Stimulated activated CD8-positive, alpha-beta memory T cell treated with anti-CD3 and anti-CD28 coated beads, Interleukin-12 subunit alpha, Interleukin-12 subunit beta, amount 100 ng/mL, for 24 hours (primary cell): ENCODE measurements around the gene SH2D1B.

Source experiments
- DNase-seq: peaks from one replicate; pipeline ENCODE4 v3.0.0-alpha.2; 2020; ENCODE audit errors: extremely low read depth

The SH2D1B gene

DNA sequence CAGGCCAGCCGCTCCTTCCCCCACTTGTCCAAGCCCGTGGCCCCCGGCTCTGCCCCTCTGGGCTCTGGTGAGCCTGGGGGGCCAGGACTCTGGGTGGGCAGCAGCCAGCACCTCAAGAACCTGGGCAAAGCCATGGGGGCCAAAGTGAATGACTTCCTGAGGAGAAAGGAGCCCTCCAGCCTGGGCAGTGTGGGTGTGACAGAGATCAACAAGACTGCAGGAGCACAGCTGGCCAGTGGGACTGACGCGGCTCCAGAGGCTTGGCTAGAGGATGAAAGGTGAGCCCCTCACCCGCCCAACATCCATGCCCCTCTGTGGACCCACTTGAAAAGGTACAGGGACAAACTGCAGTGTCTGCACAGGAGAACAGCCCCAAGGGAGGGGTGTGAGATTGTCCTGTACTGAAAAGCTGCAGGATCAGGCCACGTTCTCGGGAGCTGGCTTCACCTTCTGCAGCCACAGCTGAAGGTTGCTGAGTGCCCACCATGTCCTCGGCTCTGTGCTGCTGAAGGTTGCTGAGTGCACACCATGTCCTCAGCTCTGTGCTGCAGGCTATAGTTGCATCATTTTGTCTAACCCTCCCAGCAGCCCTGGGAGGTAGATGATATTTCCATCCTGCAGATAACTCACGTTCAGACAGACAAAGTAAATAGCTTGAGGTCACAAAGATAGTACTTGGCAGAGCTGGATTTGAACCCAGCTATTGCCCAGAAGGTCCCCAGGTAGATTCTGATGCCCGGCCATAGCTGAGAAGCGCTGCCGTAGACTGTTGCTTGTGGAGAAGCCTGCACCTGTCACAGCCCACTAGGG is 29.8 kb downstream of the SH2D1B start:
- no peak for DNase-seq

DNA sequence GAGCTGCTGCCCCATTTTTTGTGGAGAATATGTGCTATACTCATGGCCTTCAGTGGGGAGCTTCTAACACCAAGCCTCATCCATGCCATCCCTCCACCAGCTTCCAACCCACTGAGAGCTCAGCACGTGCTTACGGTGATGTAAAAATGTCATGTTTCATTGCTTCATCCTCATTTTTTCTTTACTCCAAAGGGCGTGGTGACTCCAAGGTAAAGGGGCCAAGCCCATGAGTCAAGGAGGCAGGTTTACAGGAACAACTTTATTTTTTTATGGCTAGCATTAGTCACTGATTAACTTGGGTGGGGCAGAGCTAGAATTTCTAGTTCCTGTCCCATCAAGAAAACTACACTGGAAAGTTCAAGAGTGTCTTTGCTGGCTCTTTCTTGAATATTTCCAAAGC is 30.6 kb downstream of the SH2D1B start, which contains the start of gene C1orf226:
Gene C1orf226, plus strand, starts transcription at position 346 of the 400 bp plus-strand sequence. CDS start 174 bp downstream, outside the sequence.
- DNase-seq, result no peak

DNA sequence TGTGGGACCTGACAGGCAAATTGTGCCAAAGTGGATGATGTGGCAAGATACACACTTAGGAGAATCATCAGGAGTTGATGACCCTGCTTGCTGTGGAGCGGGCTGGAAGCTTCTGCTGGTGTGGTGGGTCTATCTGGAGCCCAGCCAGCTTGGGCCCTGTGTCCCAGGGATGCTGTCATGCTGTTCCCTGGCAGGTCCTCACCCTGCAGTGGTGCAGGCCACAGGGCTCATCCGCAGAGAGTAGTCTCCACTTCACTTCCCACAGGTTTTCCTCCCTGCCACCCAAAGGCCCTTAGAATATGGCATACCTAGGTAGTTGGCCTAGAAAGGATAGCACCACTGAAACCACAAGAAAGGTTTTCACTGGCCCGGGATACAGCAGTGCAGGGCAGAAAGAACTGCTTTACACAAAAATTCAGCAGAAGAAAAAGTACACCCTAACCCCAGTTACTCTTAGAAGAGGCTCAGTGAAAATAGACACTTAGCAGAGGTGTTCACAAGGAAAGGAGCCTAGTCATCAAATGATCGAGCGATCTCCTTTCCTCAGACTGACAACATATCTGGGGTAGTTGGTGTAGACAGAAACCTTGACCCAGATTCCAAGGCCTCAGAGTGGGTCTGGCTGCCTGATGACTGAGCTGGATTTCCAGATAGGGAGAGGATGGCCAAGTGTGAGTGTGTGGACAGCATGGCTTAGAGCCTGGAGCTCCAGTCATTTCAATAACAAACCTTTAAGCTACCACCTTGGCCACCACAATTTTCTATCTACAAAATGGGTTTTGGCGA is 31.7 kb downstream of the SH2D1B start:
- no peak for DNase-seq

DNA sequence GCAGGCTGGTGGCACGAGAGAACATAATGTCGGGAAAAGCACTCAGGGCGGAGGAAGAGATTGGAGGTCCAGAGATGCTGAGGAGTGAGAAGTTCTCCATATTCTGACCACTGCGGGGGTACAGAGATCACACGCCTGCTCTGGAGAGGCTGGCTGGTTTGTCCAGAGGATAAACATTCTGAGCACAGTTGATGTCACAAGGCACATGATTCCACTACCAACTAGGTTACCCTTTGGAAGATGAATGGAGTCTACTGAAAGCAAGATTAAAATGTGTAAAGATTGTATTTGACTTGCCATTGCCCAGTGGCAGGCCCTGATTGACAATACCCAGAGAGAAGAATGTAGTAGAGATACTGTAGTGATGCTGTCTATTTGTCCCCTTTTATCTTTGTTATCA is 35.2 kb downstream of the SH2D1B start, which contains the start of gene SPATA46:
Gene SPATA46, minus strand, starts transcription at position 164 of the 400 bp plus-strand sequence. Its CDS starts 64 bp downstream, at position 100.
- DNase-seq, result no peak

DNA sequence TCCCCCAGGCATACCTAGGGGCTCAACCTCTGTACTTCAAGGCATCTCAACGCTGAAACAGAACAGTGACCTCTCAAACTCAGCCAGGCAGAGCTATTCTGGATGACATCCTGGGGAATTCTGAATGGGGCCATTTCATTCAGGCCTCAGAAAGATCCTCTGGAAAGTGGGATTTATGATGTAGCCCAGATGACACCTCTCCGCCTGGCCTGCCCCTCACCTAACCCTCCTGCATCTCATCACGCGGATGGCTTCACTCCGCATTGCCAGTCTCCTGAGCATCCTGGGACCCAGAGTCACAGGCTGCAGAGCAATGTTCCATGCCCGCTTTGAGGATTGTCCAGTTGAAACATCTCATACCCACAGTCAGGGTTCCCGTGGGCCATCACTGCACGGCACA is 36.5 kb downstream of the SH2D1B start:
- no peak for DNase-seq

DNA sequence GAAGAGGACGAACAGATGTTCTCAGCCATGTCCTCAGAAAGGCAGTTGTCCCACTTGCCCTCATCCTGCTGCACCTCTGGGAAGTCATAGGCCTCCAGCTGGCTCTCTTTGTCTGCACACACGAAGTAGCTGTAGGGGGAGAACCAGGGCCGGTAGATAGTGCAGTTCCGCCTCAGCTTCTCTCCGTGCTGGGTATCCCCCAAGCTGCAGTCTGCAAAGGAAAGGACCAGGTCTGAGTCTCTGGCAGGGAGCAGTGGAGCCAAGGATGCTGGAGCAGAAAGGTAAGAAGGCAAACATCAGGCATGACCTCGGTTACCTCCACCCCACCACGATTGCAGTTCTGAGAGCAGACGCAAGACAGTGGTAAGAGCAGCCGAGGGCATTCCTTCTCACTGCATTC is 37.5 kb downstream of the SH2D1B start:
- DNase-seq, result no peak

DNA sequence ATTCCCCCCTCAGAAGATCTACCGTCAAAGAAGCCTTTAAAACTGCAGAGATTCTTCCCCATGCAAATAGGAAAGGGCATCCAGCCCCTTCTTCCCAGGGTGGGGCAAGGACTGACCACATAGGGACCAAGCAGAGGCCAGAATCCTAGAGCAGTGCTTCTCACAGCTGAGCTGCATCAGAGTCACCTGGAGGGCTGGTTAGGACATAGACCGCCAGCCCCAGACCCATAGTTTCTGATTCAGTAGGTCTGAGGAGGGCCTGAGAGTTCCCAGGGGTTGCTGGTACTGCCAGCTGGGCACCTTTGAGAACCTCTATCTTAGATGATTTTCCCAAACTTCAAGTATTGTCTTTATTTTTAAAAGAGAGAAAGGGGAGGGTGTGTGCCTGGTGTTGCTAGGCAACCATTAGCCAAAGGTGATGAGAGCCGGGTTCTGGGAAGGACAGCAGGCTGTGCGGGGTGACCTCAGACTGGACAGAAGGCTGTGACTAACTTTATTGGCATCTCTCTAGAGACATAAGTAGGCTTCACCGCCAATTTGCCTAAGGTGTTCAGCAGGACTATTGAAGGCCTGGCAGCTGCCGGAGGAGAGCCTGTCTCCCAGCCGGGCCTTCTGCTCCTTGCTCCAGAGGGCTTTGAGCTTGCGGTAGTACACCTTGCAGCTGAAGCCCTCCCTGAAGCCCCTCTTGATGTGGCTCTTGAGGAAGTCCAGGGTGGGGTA is 38.2 kb downstream of the SH2D1B start:
- DNase-seq, result no peak

DNA sequence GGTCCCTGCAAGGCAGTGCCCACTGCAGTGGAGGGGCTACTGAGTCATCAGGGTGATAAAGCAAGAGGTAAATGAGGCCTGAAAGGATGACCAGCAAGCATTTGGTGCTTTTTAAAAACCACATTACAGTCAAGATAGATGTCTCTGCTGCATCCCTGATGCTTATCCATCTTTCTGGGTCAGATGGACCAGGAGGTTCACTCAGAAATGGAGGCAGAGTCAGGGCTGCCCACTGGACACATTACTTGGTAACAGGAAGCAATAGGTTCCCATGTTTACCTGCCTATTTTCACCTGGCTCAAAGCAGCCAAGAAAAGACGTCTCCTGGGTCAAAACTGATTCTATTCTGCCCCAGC is 38.9 kb downstream of the SH2D1B start:
- no peak for DNase-seq

DNA sequence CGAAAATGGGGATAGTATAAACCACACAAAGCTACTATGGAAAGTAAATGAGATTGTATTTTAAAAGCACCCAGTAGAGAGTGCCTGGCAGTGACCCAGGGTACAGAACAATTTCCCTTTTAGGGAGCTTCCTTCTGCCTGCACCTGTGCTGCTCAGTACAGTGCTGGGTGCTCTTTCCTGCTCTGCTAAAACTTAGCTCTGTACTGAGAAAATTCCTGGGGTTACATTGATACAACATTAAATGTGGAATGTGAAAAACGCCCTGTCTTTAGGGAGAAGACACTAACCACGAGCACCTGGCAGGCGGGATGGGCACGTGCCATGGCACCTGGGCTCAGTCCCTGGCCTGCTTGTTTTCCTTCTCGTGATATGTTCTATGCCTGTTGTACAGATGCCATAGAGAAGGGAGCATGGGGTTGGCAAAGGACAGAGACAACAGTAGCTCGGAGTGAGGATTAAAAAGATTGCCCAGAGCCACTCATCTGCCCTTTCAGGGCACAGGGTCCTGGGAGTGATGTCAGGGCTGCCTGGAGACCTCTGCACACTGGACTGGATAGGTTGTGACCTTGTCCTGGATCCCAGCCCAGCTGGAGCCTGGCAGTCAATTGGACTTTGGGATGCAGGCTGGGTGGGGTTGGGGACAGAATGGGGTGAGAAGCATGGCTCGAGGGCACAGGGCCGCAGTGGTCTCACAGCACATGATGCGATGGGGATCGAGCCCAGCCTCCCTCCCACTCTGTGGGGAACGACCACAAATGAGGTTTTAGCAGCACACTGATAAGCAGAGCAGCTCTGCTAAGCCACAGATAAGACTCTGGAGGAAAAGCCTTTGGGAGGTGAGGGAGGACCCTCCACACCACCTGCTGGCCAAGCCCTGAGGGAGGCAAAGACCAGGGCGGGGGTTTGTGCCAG is 39.5 kb downstream of the SH2D1B start:
- DNase-seq, result no peak

DNA sequence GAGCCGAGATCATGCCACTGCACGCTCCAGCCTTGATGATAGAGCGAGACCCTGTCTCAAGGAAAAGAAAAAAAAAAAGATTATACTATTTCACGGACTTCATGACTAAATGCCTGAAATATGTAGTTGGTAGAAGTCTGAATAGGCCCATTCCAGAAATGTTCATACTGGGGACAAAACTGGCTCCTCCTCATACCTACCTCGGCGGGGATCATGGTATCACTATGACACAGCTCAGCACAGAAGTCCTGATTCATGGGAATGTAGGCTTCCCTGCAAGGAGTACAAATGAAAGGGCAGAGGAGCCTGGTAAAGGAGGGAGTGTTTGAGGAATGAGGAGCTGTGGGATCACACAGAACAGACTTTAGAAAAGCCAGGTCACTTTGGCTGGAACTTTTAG is 40.3 kb downstream of the SH2D1B start:
- DNase-seq, result no peak

DNA sequence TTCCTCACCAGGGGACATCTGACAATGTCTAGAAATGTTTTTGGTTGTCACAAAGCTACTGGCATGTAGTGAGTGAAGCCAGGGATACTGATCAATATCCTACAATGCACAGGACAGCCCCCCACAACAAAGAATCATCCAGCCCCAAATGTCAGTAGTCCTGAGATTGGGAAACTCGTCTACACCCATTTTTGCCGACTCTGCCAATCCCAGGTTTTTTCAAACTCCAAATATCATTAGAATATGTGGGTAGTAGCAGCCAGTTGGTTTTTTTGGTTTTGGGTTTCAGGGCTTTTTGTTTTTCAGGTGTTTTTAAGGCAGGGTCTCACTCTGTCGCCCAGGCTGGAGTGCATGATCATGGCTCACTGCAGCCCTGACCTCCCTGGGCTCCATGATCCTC is 41.2 kb downstream of the SH2D1B start:
- DNase-seq, result no peak

DNA sequence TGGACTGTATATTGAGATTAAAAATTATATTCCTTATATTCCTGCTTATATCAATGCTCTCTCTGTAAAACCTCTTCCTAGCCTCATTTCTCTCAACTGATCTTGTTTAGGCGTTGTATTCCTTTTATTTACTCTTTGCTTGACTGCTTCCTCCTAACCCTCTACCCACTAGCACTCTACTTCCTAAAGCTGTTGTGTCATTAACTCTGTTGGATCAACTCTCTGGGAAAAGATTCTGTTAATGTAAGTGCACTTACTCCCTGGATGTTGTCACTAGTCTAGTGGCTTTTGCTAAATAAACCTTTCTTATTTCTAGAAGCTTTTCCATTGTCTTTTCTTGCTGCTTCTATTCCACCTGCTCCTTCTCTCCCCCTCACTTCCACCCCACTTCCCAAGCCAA is 41.8 kb downstream of the SH2D1B start:
- no peak for DNase-seq

DNA sequence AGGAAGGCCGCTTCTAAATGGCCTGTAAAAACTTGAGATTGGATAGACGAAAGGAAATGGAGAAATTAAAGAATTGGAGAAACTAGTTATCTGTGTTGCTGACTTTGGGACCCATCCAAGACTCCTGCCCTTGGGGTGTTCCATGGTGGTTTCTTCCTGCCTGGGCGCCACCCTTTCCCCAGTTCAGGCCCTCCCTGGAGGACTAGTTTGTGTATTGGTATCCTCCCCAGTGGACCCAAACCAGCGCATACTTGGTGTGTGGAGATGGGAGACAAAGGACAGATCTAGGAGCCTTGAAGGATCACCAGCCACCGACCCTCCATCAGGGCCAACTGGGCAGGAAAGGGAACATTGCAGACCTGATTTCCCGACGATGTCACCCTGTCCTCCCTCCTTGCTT is 42.4 kb downstream of the SH2D1B start:
- DNase-seq, result no peak

DNA sequence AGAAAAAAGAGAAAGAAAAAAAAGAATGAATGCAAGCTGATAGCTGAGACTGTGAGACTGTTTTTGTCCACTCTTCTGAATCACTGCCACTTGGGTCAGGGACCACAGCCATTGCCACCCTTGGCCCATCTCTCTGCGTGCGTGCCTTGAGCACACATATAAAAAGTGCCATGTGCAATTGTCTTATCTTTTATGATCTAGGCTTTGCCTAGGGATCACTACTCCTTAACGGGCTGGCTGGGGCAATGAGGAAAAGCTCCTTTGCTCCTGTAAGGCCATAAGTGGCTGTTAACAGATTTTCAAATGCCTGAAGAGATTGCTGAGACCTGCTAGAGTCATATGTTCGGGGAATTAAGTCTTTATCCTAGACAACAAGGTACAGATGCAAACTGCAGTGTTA is 43.5 kb downstream of the SH2D1B start:
- DNase-seq, result no peak

DNA sequence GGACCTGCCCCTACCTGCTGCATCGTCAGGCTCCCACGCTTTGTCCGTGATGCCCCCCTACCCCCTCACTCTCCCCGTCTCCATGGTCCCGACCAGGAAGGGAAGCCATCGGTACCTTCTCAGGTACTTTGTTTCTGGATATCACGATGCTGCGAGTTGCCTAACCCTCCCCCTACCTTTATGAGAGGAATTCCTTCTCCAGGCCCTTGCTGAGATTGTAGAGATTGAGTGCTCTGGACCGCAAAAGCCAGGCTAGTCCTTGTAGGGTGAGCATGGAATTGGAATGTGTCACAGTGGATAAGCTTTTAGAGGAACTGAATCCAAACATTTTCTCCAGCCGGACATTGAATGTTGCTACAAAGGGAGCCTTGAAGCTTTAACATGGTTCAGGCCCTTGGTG is 44.2 kb downstream of the SH2D1B start:
- no peak for DNase-seq

DNA sequence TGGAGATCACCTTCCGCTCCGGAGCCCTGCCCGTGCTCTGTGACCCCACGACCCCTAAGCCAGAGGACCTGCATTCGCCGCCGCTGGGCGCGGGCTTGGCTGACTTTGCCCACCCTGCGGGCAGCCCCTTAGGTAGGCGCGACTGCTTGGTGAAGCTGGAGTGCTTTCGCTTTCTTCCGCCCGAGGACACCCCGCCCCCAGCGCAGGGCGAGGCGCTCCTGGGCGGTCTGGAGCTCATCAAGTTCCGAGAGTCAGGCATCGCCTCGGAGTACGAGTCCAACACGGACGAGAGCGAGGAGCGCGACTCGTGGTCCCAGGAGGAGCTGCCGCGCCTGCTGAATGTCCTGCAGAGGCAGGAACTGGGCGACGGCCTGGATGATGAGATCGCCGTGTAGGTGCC is 44.9 kb downstream of the SH2D1B start:
- DNase-seq, result no peak

DNA sequence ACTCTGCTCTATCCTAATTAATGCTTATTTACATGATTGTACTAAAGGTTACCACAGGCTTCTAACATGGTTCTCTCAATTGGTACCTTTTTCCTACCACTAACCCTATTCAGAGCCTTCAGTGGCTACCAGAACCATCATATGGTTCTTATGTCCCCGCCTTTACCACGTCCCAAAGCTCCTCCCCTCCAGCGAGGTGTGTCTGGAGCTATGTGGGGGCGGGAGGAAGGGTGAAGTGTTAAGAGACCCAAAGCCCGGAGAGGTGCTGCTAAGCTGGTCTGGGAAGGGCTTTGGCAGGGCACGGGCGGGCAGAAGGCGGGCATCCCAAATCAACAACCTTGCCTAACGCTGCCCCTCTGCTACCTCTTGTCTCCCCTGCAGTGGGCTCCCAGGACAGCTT is 45.3 kb downstream of the SH2D1B start:
- no peak for DNase-seq

DNA sequence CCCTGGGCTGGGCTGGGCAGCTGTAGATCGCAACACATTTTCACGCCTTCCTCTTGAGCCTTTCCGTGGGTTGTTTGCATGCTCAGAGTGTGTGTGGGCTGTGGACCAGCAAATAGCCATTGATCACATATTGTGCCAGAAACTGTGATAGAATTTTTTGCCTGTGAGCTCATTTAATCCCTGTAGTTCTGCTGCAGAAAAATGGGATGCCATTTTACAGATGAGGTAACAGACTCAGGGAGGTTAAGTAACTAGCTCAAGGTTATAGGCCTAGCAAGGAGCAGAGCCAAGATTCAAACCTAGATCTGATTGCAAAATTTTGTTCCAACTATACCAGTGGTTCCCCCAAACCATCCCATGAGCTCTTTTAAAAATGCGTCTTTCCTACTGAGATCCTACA is 45.8 kb downstream of the SH2D1B start:
- no peak for DNase-seq

DNA sequence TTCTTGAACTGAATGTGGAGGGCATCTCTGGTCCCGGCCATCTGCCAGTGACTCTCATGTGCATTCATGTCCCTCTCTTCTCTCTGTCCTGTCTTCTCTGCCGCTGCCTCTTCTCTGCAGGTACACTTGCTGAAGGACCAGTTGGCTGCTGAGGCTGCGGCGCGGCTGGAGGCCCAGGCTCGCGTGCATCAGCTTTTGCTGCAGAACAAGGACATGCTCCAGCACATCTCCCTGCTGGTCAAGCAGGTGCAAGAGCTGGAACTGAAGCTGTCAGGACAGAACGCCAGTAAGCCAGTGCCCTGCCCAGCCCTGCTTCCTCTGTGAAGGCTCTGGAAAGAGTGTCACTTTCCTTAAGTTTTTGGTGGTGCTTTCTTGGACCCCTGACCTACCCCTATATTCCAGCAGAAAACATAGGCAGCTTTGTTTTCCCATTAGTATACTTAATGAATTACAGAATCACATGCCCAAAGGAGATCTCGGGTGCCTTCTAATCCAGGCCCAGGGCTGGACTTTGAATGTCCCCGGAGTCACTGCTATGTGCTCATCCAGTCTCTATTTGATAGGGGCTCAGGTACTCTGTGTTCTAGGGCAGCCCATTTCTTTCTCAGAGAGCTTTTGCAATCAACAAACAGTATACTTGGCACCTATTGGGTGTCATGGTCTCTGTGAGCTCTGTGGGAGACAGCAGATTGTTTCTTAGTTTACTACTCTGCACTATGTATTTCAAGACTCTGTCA is 46.5 kb downstream of the SH2D1B start:
- DNase-seq, result no peak

DNA sequence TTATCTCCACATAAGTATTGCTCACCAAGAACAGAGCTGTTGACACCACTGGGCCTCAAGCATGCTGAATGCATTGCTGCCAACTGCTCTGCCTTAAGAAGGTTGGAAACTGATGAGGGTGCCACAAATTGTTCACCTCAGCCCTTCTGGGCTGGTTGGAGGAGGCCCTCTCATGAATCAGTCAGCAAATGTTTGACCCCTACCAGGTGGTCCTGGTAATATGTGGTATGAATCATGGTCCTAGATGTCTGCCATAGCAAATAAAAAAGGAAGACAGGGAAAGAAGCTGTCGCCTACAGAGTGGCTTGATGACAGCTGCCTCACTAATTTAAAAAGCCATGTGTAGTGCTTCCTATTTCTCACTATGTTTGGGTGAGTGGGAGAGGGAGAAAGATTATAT is 47.4 kb downstream of the SH2D1B start:
- DNase-seq, result no peak

DNA sequence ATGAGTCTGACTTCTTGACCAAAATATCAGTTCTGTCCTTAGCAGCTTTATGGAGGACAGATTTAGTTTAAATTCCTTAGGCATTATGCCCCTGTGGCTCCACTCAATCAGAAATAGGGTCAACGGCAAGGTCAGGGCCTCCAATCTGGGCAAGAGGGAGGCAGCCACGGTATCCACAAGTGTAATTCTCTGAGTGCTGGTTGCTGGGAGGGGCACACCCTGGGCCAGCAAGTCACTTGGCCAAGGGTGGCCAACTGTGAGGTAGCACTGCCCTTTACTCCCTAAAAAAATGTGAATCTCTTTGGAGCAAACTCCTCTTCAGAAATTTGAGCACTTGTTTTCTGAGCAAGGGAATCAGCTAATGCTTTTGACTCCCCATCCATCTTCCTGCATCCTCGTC is 48.1 kb downstream of the SH2D1B start:
- no peak for DNase-seq
